ENCODE measurements around the gene SLC12A7.

SLC12A7 gene

GRCh38 chr5:1050423-1051365 lies 61.2 kb downstream of the SLC12A7 start:
- DNase-seq (ENCODE audit: low read depth), result no peak

DNA sequence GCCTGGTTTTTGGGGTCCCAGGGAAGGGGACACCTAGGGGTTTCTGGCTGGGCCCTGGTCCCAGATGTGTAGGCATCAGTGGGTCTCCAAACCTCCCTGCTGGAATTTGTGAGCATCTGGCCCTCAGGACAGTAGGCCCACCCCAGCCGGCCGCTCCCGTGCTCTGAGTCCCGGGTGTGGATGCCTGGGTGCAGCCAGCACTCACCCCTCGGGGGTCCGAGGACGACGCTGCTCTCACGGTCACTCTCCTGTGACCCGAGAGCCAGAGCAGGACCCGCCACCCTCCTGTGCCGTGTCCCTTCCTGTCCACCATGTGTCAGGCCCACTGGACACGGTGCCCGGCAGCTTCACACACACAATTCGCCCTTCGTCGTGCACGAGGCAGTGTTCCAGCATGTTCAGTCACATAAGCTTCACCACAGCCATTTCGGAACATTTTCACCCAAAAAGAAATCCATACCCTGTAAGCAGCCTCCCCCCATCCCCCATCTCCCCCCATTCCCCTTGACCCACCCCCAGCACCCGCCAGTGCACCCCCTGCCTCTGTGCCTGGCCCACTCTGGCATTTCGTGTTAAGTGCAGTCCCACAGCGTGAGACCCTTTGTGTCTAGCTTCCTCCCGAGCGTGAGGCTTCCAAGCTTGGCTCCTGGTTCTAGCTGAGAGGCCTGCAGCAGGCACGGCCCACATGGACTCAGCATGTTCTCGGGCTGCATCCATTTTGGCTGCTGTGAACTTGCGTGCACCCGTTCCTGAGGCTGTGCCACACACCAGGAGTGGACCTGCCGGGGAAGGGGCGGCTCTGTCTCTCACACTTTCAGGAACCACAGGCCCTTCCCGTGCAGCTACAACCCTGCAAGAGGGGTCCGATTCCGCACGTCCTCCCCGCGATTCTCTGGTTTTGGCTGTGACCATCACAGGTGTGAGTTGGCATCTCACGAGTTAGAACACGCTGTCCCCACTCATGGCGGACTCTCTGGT lies 62.7 kb downstream of the SLC12A7 start:
- DNase-seq (ENCODE audit: low read depth), result no peak

DNA sequence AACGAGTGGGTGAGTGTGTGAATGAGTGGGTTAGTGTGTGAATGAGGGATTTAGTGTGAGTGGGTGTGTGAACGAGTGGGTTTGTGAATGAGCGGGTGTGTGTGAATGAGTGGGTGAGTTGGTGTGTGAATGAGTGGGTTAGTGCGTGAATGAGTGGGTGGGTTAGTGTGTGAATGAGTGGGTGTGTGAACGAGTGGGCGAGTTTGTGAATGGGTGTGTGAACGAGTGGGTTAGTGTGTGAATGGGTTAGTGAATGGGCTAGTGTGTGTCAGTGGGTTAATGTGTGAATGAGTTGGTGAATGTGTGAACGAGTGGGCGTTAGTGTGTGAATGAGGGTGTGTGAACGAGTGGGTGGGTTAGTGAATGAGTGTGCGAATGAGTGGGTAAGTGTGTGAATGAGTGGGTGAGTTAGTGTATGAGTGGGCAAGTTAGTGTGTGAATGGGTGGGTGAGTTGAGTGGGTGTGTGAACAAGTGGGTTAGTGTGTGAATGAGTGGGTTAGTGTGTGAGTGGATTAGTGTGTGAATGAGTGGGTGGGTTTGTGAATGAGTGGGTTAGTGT lies 63.6 kb downstream of the SLC12A7 start:
- DNase-seq (ENCODE audit: low read depth), result no peak

DNA sequence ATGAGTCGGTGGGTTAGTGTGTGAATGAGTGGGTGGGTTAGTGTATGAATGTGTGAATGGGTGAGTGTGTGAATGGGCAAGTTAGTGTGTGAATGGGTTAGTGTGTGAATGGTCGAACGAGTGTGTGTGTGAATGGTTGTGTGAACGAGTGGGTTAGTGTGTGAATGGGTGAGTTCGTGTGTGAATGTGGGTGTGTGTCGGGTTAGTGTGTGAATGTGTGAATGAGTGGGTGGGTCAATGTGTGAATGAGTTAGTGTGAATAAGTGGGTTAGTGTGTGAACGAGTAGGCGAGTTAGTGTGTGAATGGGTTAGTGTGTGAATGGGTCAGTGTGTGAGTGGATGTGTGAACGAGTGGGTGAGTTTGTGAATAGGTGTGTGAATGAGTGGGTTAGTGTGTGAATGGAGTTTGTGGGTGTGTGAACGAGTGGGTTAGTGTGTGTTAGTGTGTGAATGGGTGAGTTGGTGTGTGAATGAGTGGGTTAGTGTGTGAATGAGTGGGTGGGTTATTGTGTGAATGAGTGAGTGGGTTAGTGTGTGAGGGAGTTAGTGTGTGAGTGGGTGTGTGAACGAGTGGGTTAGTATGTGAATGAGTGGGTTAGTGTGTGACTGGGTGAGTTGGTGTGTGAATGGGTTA lies 64.4 kb downstream of the SLC12A7 start:
- no peak for DNase-seq (ENCODE audit: low read depth)

- DNase-seq (ENCODE audit: low read depth), result no peak
Observed at GRCh38 chr5:1045960-1046560, 65.8 kb downstream of the SLC12A7 start.

DNA sequence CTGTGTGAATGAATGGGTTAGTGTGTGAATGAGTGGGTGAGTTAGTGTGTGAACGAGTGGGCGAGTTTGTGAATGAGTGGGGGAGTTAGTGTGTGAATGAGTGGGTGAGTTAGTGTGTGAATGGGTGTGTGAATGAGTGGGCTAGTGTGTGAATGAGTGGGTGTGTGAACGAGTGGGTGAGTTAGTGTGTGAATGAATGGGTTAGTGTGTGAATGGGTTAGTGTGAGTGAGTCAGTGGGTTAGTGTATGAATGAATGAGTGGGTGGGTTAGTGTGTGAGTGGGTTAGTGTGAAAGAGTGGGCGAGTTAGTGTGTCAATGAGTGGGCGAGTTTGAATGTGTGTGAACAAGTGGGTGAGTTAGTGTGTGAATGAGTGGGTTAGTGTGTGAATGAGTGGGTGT lies 67.7 kb downstream of the SLC12A7 start:
- DNase-seq (ENCODE audit: low read depth), result no peak

- DNase-seq (ENCODE audit: low read depth), result no peak
Observed at GRCh38 chr5:1043327-1043726, 68.5 kb downstream of the SLC12A7 start.

GRCh38 chr5:1042626-1043025 lies 69.2 kb downstream of the SLC12A7 start:
- no peak for DNase-seq (ENCODE audit: low read depth)

- no peak for DNase-seq (ENCODE audit: low read depth)
Observed at GRCh38 chr5:1041225-1042143, 70.4 kb downstream of the SLC12A7 start.

DNA sequence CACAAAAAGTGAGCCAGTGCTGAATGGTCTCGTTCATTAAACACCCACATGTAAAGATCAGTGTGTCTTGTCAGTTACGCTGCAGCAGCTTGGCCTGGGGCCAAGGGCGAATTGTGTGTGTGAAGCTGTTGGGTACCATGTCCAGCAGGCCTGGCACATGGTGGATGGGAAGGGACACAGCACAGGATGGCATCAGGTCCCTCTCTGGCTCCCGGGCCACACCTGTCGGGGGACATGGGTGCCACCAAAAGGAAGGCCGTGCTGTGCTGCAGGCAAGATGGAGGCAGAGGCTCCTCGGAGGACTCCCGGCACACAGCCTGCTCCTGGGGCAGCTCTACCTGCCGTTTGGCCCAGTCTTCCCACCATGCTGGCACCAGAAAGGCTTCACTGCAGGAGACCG lies 71.3 kb downstream of the SLC12A7 start:
- DNase-seq (ENCODE audit: low read depth), result no peak

DNA sequence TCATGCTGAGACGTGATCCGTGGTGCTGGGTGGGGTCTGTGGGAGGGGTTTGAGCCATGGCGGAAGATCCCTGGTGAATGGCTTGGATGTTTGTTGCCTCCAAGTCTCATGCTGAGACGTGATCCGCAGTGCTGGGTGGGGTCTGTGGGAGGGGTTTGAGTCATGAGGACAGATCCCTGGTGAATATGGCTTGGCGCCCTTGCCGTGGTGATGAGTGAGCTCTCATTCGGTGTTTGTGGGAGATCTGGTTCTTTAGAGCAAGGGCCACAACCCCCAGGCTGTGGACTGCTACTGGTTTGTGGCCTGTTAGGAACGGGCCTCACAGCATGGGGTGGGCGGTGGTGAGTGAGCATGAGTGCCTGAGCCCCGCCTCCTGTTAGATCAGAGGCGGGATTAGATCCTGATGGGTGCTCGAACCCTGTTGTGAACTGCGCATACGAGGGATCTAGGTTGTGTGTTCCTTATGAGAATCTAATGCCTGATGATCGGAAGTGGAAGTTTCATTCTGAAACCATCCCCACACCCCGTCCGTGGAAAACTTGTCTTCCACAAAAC lies 72.1 kb downstream of the SLC12A7 start:
- no peak for DNase-seq (ENCODE audit: low read depth)

- DNase-seq (ENCODE audit: low read depth), result no peak
Observed at GRCh38 chr5:1039210-1039548, 72.7 kb downstream of the SLC12A7 start.

- no peak for DNase-seq (ENCODE audit: low read depth)
Observed at GRCh38 chr5:1038417-1039209, 73.2 kb downstream of the SLC12A7 start.

DNA sequence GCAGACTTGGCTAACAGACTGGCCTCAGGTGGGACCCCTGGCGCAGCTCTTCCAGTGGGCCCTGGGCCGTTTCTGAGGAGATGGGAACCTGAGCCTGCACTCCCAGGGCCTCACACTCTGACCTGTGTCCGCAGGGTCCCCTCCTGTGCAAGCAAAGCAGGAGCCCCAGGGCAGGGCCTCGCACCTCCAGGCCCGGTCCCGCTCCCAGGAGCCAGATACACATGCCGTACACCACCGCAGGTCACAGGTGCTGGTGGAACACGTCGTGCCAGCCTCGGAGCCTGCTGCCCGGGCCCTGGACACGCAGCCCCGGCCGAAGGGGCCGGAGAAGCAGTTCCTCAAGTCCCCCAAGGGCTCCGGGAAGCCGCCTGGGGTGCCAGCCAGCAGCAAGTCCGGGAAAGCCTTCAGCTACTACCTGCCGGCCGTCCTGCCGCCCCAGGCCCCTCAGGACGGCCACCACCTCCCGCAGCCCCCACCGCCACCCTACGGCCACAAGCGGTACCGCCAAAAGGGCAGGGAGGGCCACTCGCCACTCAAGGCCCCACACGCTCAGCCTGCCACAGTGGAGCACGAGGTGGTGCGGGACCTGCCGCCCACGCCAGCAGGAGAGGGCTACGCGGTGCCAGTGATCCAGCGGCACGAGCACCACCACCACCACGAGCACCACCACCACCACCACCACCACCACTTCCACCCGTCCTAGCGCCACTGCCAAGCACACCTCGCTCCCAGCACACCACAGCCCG lies 74.0 kb downstream of the SLC12A7 start:
- no peak for DNase-seq (ENCODE audit: low read depth)

DNA sequence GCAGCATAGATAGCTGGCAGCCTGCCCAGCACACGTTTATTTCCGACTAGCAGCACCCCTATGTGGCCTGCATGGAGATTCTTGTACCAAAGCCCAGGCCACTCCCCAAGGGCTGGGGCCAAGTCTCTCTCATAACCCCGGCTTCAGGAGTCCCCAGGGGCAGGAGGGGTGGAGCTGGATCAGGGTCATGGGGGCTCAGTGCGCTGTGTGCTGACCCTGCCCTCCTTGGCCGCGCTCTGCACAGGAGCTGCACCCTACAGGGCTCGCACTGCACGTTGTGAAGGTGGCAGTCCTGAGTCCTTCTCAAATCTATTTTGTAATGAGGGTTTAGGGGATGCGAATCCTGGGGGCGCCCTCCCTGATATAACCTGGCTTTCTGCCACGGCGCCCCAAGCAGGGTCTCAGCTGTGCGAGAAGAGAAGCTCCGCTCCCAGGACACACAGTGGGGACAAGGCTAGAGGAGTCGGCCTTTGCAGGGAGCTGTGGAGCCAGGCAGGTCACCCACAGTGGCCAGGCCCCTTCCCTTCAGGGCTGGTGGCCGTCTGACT lies 74.7 kb downstream of the SLC12A7 start:
- no peak for DNase-seq (ENCODE audit: low read depth)

GRCh38 chr5:1036504-1037122 lies 75.2 kb downstream of the SLC12A7 start:
- DNase-seq (ENCODE audit: low read depth), result no peak

GRCh38 chr5:1035421-1036405 lies 76.2 kb downstream of the SLC12A7 start:
- DNase-seq (ENCODE audit: low read depth), result no peak
